ENCODE measurements around the gene MYO18A.

The MYO18A gene

GRCh38 chr17:29024316-29024952 is 155.8 kb downstream of the MYO18A start:
- POLR2A ChIA-PET: no interaction called here
- H3K36me3 ChIP-seq (ENCODE audit: control insufficient read depth in 2 of 2, insufficient read depth in 1 of 2, low read length in 2 of 2): no peaks in the 10 kb centered on the region

GRCh38 chr17:29022074-29022473 is 158.1 kb downstream of the MYO18A start:
- ChIA-PET CTCF (no interaction called here), POLR2A (no interaction called here)
- H3K4me3 ChIP-seq (ENCODE audit: low read depth, low read length): no peak overlapping the region
- TF ChIP-seq ZBTB26 (tag by site-specific recombination; optimal IDR thresholded peaks at IDR 0.05) (no peak), ZNF580 (tag by site-specific recombination; IDR thresholded peaks at IDR 0.05) (no peak), ZNF146 (tag by site-specific recombination; IDR thresholded peaks at IDR 0.05) (no peak), EGR2 (tag by site-specific recombination; IDR thresholded peaks at IDR 0.05; ENCODE audit: low read depth) (no peak), ZNF707 (tag by site-specific recombination; IDR thresholded peaks at IDR 0.05) (no peak), ZNF175 (tag by site-specific recombination; IDR thresholded peaks at IDR 0.05) (no peak), ZNF76 (tag by site-specific recombination; IDR thresholded peaks at IDR 0.05; ENCODE audit: borderline replicate concordance, low read depth) (no peak)
- no peak overlapping the region for H3K27ac ChIP-seq (ENCODE audit: extremely low read depth, low read depth, low read length)
- no peaks in the 10 kb centered on the region for H3K9me3 ChIP-seq (ENCODE audit: control insufficient read depth, insufficient read depth, low read depth, low read length)
- H3K4me1 ChIP-seq (ENCODE audit: control insufficient read depth, insufficient read depth, low read length): no peaks in the 10 kb centered on the region
- no peaks in the 10 kb centered on the region for H3K36me3 ChIP-seq (ENCODE audit: control insufficient read depth in 2 of 2, insufficient read depth in 1 of 2, low read length in 2 of 2)

More at GRCh38 chr17:29024316-29024952, 155.8 kb downstream of the MYO18A start:
- Histone ChIP-seq H3K4me3 (ENCODE audit: low read depth, low read length) (no peak overlapping the region), H3K27ac (ENCODE audit: extremely low read depth, low read depth, low read length) (no peak overlapping the region), H3K4me1 (ENCODE audit: control insufficient read depth, insufficient read depth, low read length) (no peaks in the 10 kb centered on the region), H3K9me3 (ENCODE audit: control insufficient read depth, insufficient read depth, low read depth, low read length) (no peaks in the 10 kb centered on the region)
- TF ChIP-seq ZNF311 (tag by site-specific recombination; IDR thresholded peaks at IDR 0.05; ENCODE audit: borderline replicate concordance): no peak
- peak; percentile 64 for TF ChIP-seq ZIC2 (tag by site-specific recombination; IDR thresholded peaks at IDR 0.05)
- TF ChIP-seq GLIS1 (tag by site-specific recombination; IDR thresholded peaks at IDR 0.05): peak; percentile 69
- CTCF ChIA-PET: interaction anchor here (0.7 to 1.0 kb wide), 4 partner anchors 59 to 298 kb away, joined by 4 to 5 read pairs (median 4); no protein-coding TSS in a partner anchor

GRCh38 chr17:29021226-29021625 is 159.0 kb downstream of the MYO18A start:
- Histone ChIP-seq H3K4me3 (ENCODE audit: low read depth, low read length) (no peak overlapping the region), H3K27ac (ENCODE audit: extremely low read depth, low read depth, low read length) (no peak overlapping the region), H3K4me1 (ENCODE audit: control insufficient read depth, insufficient read depth, low read length) (no peaks in the 10 kb centered on the region), H3K36me3 (ENCODE audit: control insufficient read depth in 2 of 2, insufficient read depth in 1 of 2, low read length in 2 of 2) (no peaks in the 10 kb centered on the region), H3K9me3 (ENCODE audit: control insufficient read depth, insufficient read depth, low read depth, low read length) (no peaks in the 10 kb centered on the region)
- ChIA-PET CTCF (no interaction called here), POLR2A (no interaction called here)
- TF ChIP-seq ZNF19 (tag by site-specific recombination; IDR thresholded peaks at IDR 0.05; ENCODE audit: low read depth) (no peak), ZBTB17 (tag by site-specific recombination; IDR thresholded peaks at IDR 0.05) (0 out of 2 replicates have a peak, but pooled peaks have one; percentile 27), ZNF785 (tag by site-specific recombination; IDR thresholded peaks at IDR 0.05) (no peak)

Data from HEK293 (cell line).